Measurements from ENCODE around the gene NBEAL1.
"Not testable (repeated sequence)": the region's sequence is repeated elsewhere in the genome, so short reads cannot be mapped to it uniquely, and the experiment has no call there.

The NBEAL1 gene

DNA sequence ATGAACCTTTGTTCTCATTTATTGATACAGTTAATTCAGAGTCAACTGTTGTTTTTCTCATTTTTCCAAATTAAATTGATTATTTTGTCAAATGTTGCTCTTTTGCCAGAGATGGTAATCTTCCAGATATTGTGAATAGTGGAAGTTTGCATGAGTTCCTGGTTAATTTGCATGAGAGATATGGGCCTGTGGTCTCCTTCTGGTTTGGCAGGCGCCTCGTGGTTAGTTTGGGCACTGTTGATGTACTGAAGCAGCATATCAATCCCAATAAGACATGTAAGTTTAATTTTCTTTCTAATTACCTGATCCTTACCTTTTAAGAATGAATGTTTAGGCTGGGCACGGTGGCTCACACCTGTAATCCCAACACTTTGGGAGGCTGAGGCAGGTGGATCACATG, 232.0 kb downstream of the NBEAL1 start:
- no peaks in the 10 kb centered on the region; the same call in 1 of the 2 replicates for H3K36me3 ChIP-seq (ENCODE audit: control insufficient read depth, insufficient read depth, low read length)
- H3K4me3 ChIP-seq (replicated peaks; ENCODE audit: low read depth, low read length): no peak overlapping the region
- DNase-seq (ENCODE audit: extremely low read depth, insufficient read length): no peak
- no peaks in the 10 kb centered on the region for H3K27me3 ChIP-seq (replicated peaks; ENCODE audit: control insufficient read depth, insufficient read depth, low read length)
- TF ChIP-seq, protein P1, sequence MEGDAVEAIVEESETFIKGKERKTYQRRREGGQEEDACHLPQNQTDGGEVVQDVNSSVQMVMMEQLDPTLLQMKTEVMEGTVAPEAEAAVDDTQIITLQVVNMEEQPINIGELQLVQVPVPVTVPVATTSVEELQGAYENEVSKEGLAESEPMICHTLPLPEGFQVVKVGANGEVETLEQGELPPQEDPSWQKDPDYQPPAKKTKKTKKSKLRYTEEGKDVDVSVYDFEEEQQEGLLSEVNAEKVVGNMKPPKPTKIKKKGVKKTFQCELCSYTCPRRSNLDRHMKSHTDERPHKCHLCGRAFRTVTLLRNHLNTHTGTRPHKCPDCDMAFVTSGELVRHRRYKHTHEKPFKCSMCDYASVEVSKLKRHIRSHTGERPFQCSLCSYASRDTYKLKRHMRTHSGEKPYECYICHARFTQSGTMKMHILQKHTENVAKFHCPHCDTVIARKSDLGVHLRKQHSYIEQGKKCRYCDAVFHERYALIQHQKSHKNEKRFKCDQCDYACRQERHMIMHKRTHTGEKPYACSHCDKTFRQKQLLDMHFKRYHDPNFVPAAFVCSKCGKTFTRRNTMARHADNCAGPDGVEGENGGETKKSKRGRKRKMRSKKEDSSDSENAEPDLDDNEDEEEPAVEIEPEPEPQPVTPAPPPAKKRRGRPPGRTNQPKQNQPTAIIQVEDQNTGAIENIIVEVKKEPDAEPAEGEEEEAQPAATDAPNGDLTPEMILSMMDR (IDR thresholded peaks at IDR 0.05; ENCODE audit: insufficient read depth, low read length, poor library complexity, severe bottlenecking): no peak

DNA sequence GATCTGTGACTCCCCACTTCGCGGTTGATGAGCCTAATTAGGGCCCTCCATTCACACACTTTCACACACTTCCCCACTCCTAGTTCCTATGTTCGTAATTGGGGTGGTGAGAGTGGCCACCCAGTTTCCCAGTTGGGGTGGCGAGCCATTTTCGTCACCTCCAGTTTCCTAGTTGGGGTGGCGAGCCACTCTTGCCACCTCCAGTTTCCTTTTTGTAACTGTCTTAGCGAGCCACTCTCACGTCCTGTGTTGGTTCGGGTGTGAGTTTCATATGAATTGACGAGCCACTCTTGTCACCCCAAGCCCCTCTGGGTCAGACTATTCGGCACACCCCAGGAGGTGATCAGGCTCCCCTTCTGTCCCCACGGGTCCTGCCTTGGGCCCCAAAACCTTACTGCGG, 238.1 kb downstream of the NBEAL1 start:
- no peak overlapping the region for H3K4me3 ChIP-seq (replicated peaks; ENCODE audit: low read depth, low read length)
- TF ChIP-seq, protein P1 (IDR thresholded peaks at IDR 0.05; ENCODE audit: insufficient read depth, low read length, poor library complexity, severe bottlenecking): no peak
- H3K27me3 ChIP-seq (replicated peaks; ENCODE audit: control insufficient read depth, insufficient read depth, low read length): no peaks in the 10 kb centered on the region
- no peak for DNase-seq (ENCODE audit: extremely low read depth, insufficient read length)
- H3K36me3 ChIP-seq (ENCODE audit: control insufficient read depth, insufficient read depth, low read length): peaks cover 7% of the 10 kb centered on the region

DNA sequence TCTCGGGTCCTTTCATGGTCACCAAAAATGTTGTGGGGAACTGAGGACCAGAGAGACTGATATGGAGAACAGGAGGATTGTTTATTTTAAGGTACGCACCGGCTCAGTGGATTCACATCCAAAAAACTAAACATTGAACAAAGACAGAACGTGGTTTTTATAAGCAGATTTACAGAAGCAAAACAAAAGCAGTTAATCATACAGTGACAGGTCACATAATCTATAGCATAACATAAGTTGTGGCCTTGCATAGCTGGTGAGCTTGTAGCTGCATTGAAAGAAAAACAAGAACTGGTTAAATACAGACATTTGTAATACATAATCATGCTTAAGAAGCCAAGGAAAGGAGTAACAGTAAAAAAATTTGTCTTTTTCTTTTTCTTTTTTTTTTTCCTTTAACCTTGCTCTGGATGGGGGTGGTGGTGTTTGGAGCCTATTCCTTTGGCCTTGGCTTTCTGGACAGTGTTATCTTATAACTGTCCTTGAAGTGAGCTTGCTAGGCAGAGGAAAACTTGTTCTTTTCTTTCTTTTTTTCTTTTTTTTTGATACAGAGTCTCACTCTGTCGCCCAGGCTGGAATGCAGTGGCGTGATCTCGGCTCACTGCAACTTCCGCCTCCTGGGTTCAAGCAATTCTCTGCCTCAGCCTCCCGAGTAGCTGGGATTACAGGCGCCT, 238.9 kb downstream of the NBEAL1 start:
- H3K4me3 ChIP-seq (replicated peaks; ENCODE audit: low read depth, low read length); H3K36me3 ChIP-seq (ENCODE audit: control insufficient read depth, insufficient read depth, low read length); H3K27me3 ChIP-seq (replicated peaks; ENCODE audit: control insufficient read depth, insufficient read depth, low read length); DNase-seq (ENCODE audit: extremely low read depth, insufficient read length): not testable (repeated sequence)

DNA sequence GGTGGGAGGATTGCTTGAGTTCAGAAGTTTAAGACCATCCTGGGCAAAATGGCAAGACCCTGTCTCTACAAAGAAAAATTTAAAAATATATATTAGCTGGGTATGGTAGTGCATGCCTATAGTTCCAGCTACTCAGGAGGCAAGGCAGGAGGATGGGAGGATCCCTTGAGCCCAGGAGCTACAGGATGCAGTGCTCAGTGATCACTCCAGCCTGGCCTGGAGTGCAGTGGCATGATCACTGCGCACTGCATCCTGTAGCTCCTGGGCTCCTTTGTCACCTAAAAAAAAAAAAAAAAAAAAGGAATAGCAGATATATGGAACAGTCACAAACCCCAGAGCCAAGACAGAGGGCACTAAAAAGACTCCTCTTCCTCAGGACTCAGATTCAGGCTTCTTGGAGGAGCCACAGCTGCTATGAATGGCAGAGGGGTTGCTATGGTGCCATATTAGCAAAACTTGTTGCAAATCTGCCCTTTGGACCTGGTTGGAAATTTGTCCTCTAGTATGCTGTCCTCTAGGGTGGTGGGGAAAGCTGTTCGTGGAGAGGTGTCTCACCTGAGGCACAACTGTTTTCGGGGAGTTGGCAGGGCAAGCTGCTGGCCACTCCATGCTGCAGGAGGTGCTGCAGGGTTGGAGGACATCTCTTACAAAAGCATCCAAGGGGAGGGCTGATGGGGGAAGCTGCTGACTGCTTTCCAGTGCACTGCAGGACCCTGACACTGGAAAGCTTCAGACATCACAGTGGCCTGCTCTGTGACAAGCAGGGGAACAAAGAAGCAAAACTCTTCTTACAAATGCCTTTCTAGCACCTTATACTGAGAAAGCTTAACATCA, 246.9 kb downstream of the NBEAL1 start:
- Histone ChIP-seq H3K27me3 (replicated peaks; ENCODE audit: control insufficient read depth, insufficient read depth, low read length) (no peaks in the 10 kb centered on the region), H3K4me3 (replicated peaks; ENCODE audit: low read depth, low read length) (no peak overlapping the region), H3K36me3 (ENCODE audit: control insufficient read depth, insufficient read depth, low read length) (no peaks in the 10 kb centered on the region; the same call in 1 of the 2 replicates)
- no peak for DNase-seq (ENCODE audit: extremely low read depth, insufficient read length)
- TF ChIP-seq, protein P1 (IDR thresholded peaks at IDR 0.05; ENCODE audit: insufficient read depth, low read length, poor library complexity, severe bottlenecking): no peak

Measured in GM06990 (cell line).